GDM1 (cell line): Measurements from ENCODE around the gene ZMAT5.

Source experiments
- DNase-seq: peaks from one replicate; lab custom pipeline; 2025; lab: John Stamatoyannopoulos, UW

ZMAT5 gene

GRCh38 chr22:29683536-29683935 is 83.3 kb downstream of the ZMAT5 start:
- no peak for DNase-seq
